ENCODE data around the gene NAT8L. TPM values are rescaled to one million over a fixed set of nuclear protein-coding genes. Genes with fewer than 3 reads are reported as not detected.

Gene NAT8L
- total RNA-seq, 1 experiment from 2014 or later, result 9.2 TPM

DNA sequence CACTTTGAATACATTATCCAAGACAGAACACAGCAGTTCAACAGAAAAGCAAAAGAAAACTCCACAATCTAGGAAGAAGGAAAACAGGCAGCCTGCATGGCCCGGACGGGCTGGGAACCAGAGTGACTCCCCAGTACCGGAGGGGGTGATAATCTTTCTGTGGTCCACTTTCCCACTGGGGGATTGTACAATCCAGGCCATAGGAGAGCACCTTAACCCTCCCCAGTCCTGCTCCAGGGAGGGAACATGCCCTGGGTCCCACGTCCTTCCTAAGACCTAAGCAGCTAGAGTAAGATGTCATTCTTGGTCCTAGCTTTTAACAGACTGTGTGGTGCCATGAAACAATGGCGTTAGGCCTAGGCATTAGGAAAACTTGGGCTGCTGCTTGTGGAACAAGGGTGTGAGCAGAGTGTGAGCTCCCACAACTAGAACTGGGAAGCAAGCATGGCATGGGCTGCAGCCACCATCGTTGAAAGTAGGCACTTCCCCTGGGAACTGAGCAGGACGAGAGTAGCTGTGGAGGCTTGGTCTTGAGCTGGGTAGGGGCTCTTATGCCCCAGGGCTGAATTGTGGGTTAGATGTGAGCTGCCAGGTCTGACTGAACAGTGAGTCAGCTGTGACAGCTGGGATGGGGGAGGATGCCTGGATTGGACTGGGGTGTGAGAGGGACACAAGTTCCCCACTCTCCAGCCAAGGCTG is 42.4 kb downstream of the NAT8L start:
- H3K79me2 ChIP-seq (ENCODE audit: insufficient read depth, low read length), result no peaks in the 10 kb centered on the region
- intact Hi-C loops (cut with micrococcal nuclease), result no loop called here
- CTCF ChIA-PET, result no interaction called here
- BruUV-seq (replicated peaks), result no TSS peak
- TF ChIP-seq POLR2AphosphoS5 (IDR thresholded peaks at IDR 0.05; ENCODE audit: low read depth, low read length), result no peak
- TF ChIP-seq SRF (IDR thresholded peaks at IDR 0.05; ENCODE audit: low read depth), result no peak
- TF ChIP-seq SIN3A (IDR thresholded peaks at IDR 0.05; ENCODE audit: low read depth), result no peak
- TF ChIP-seq, protein P1, sequence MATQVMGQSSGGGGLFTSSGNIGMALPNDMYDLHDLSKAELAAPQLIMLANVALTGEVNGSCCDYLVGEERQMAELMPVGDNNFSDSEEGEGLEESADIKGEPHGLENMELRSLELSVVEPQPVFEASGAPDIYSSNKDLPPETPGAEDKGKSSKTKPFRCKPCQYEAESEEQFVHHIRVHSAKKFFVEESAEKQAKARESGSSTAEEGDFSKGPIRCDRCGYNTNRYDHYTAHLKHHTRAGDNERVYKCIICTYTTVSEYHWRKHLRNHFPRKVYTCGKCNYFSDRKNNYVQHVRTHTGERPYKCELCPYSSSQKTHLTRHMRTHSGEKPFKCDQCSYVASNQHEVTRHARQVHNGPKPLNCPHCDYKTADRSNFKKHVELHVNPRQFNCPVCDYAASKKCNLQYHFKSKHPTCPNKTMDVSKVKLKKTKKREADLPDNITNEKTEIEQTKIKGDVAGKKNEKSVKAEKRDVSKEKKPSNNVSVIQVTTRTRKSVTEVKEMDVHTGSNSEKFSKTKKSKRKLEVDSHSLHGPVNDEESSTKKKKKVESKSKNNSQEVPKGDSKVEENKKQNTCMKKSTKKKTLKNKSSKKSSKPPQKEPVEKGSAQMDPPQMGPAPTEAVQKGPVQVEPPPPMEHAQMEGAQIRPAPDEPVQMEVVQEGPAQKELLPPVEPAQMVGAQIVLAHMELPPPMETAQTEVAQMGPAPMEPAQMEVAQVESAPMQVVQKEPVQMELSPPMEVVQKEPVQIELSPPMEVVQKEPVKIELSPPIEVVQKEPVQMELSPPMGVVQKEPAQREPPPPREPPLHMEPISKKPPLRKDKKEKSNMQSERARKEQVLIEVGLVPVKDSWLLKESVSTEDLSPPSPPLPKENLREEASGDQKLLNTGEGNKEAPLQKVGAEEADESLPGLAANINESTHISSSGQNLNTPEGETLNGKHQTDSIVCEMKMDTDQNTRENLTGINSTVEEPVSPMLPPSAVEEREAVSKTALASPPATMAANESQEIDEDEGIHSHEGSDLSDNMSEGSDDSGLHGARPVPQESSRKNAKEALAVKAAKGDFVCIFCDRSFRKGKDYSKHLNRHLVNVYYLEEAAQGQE (IDR thresholded peaks at IDR 0.05; ENCODE audit: low read depth), result no peak
- no peak for TF ChIP-seq POLR2A (IDR thresholded peaks at IDR 0.05; ENCODE audit: borderline replicate concordance, extremely low read depth, insufficient read depth, insufficient read length)
- no peak for TF ChIP-seq ZNF274 (IDR thresholded peaks at IDR 0.05; ENCODE audit: low read depth, low read length)
- no peak for TF ChIP-seq FOSL1 (IDR thresholded peaks at IDR 0.05; ENCODE audit: low read depth)
- TF ChIP-seq EZH2phosphoT487 (IDR thresholded peaks at IDR 0.05; ENCODE audit: borderline replicate concordance), result no peak
- no peak for TF ChIP-seq EGR1 (IDR thresholded peaks at IDR 0.05; ENCODE audit: low read depth)
- TF ChIP-seq, protein P2, sequence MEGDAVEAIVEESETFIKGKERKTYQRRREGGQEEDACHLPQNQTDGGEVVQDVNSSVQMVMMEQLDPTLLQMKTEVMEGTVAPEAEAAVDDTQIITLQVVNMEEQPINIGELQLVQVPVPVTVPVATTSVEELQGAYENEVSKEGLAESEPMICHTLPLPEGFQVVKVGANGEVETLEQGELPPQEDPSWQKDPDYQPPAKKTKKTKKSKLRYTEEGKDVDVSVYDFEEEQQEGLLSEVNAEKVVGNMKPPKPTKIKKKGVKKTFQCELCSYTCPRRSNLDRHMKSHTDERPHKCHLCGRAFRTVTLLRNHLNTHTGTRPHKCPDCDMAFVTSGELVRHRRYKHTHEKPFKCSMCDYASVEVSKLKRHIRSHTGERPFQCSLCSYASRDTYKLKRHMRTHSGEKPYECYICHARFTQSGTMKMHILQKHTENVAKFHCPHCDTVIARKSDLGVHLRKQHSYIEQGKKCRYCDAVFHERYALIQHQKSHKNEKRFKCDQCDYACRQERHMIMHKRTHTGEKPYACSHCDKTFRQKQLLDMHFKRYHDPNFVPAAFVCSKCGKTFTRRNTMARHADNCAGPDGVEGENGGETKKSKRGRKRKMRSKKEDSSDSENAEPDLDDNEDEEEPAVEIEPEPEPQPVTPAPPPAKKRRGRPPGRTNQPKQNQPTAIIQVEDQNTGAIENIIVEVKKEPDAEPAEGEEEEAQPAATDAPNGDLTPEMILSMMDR (IDR thresholded peaks at IDR 0.05 in 2 of 3, conservative IDR thresholded peaks at IDR 0.05 in 1 of 3; ENCODE audit: borderline replicate concordance in 1 of 3, insufficient read depth in 1 of 3, low read depth in 2 of 3, low read length in 2 of 3), result no peak
- TF ChIP-seq, protein P3, sequence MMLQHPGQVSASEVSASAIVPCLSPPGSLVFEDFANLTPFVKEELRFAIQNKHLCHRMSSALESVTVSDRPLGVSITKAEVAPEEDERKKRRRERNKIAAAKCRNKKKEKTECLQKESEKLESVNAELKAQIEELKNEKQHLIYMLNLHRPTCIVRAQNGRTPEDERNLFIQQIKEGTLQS (IDR thresholded peaks at IDR 0.05), result no peak
- no peak for TF ChIP-seq ELF1 (IDR thresholded peaks at IDR 0.05; ENCODE audit: borderline replicate concordance, low read depth)
- TF ChIP-seq, protein P4, sequence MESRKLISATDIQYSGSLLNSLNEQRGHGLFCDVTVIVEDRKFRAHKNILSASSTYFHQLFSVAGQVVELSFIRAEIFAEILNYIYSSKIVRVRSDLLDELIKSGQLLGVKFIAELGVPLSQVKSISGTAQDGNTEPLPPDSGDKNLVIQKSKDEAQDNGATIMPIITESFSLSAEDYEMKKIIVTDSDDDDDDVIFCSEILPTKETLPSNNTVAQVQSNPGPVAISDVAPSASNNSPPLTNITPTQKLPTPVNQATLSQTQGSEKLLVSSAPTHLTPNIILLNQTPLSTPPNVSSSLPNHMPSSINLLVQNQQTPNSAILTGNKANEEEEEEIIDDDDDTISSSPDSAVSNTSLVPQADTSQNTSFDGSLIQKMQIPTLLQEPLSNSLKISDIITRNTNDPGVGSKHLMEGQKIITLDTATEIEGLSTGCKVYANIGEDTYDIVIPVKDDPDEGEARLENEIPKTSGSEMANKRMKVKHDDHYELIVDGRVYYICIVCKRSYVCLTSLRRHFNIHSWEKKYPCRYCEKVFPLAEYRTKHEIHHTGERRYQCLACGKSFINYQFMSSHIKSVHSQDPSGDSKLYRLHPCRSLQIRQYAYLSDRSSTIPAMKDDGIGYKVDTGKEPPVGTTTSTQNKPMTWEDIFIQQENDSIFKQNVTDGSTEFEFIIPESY (IDR thresholded peaks at IDR 0.05; ENCODE audit: extremely low read depth, insufficient replicate concordance, low read length), result no peak
- TF ChIP-seq TCF7L2 (IDR thresholded peaks at IDR 0.05; ENCODE audit: borderline replicate concordance, extremely low read depth, insufficient read depth, insufficient read length), result no peak
- TF ChIP-seq ZFX (IDR thresholded peaks at IDR 0.05), result no peak
- no peak for TF ChIP-seq RAD21 (IDR thresholded peaks at IDR 0.05; ENCODE audit: low read depth)
- TF ChIP-seq SP1 (IDR thresholded peaks at IDR 0.05; ENCODE audit: low read depth), result no peak
- H3K27me3 ChIP-seq (ENCODE audit: insufficient read depth, low read length), result no peaks in the 10 kb centered on the region
- H4K20me1 ChIP-seq (ENCODE audit: insufficient read depth), result no peaks in the 10 kb centered on the region
- peaks cover 5 to 6% of the 10 kb centered on the region in 2 experiments for H3K4me1 ChIP-seq (ENCODE audit: control insufficient read depth in 1 of 2, insufficient read depth in 2 of 2, low read length in 2 of 2)
- ATAC-seq (no peak), DNase-seq (ENCODE audit: low read depth, low spot score) (no peak)
- H3K9ac ChIP-seq (ENCODE audit: low read length), result no peak overlapping the region
- H3K36me3 ChIP-seq (ENCODE audit: control insufficient read depth in 1 of 2, insufficient read depth in 2 of 2, low read length in 2 of 2), result no peaks in the 10 kb centered on the region
- no peak overlapping the region for H3K27ac ChIP-seq (ENCODE audit: low read depth, low read length)
- POLR2A ChIA-PET, result no interaction called here
- peaks cover 7 to 13% of the 10 kb centered on the region in 2 experiments; a peak in 3 of 4 replicates for H3K9me3 ChIP-seq (ENCODE audit: control insufficient read depth in 1 of 2, insufficient read depth in 1 of 2, low read depth in 1 of 2, low read length in 2 of 2)
- RAD21 ChIA-PET (ENCODE audit: low non-redundant PET in 1 of 2, low total read pairs in 2 of 2, uncharacterized antibody in 2 of 2, unreplicated experiment in 2 of 2), result no interaction called here
- H2AFZ ChIP-seq (ENCODE audit: low read depth, low read length, poor library complexity, severe bottlenecking), result no peak overlapping the region
- no peak overlapping the region for H3K4me2 ChIP-seq (ENCODE audit: low read length)
- no peak overlapping the region for H3K4me3 ChIP-seq (replicated peaks in 1 of 2; ENCODE audit: low read depth in 1 of 2, low read length in 2 of 2)
- no peaks in the 10 kb centered on the region for H3K9me2 ChIP-seq (ENCODE audit: insufficient read depth)
